GM21576 (cell line): ENCODE results near the gene GPR15.
"Not testable (repeated sequence)": the region's sequence is repeated elsewhere in the genome, so short reads cannot be mapped to it uniquely, and the experiment has no call there.

ENCODE experiments used
- ATAC-seq: cut with Tn5 transposase; IDR thresholded peaks from one replicate; pipeline ENCODE4 v1.9.1; 2021; ENCODE audit warnings: mild to moderate bottlenecking, moderate library complexity; ENCODE audit not compliant: unreplicated experiment

Gene GPR15

GRCh38 chr3:98556164-98557130, 24.7 kb downstream of the GPR15 start:
- ATAC-seq, result peak; percentile 75

- peak; percentile 15 for ATAC-seq
These were observed 25.7 kb downstream of the GPR15 start for GRCh38 chr3:98557324-98558010.

- no peak for ATAC-seq
These were observed 26.5 kb downstream of the GPR15 start for GRCh38 chr3:98558100-98558827.

- not testable (repeated sequence) for ATAC-seq
These were observed 28.0 kb downstream of the GPR15 start for GRCh38 chr3:98559769-98560168.

- ATAC-seq, result no peak
These were observed 29.1 kb downstream of the GPR15 start for GRCh38 chr3:98560911-98561310.

GRCh38 chr3:98561727-98562521, 30.1 kb downstream of the GPR15 start:
- peak; percentile 19 for ATAC-seq

GRCh38 chr3:98563661-98564281, 32.0 kb downstream of the GPR15 start:
- peak; percentile 58 for ATAC-seq

- ATAC-seq, result peak; percentile 16
These were observed 32.7 kb downstream of the GPR15 start for GRCh38 chr3:98564282-98565005.

- ATAC-seq, result no peak
These were observed 33.5 kb downstream of the GPR15 start for GRCh38 chr3:98565237-98565643.

GRCh38 chr3:98565843-98566242, 34.1 kb downstream of the GPR15 start:
- ATAC-seq, result no peak

- ATAC-seq, result no peak
These were observed 36.0 kb downstream of the GPR15 start for GRCh38 chr3:98567666-98568270.

GRCh38 chr3:98568402-98568801, 36.6 kb downstream of the GPR15 start:
- ATAC-seq, result no peak

- ATAC-seq, result peak; percentile 74
These were observed 41.5 kb downstream of the GPR15 start for GRCh38 chr3:98573181-98573728.

- no peak for ATAC-seq
These were observed 42.4 kb downstream of the GPR15 start for GRCh38 chr3:98574132-98574531.

GRCh38 chr3:98577178-98577895, 45.6 kb downstream of the GPR15 start:
- no peak for ATAC-seq

GRCh38 chr3:98580401-98581386, 48.9 kb downstream of the GPR15 start:
- no peak for ATAC-seq

GRCh38 chr3:98581474-98581873, 49.7 kb downstream of the GPR15 start:
- no peak for ATAC-seq
